GM12874 (cell line): ENCODE results near the gene CDCP1.

Experiments used
- TF ChIP-seq, protein P1 (sequence below): IDR thresholded peaks from 2 replicates; pipeline ENCODE4 v1.5.1; 2011; ENCODE audit warnings: low read depth, mild to moderate bottlenecking, control low read depth, low read length, moderate library complexity; ENCODE audit not compliant: insufficient read depth

The CDCP1 gene

DNA sequence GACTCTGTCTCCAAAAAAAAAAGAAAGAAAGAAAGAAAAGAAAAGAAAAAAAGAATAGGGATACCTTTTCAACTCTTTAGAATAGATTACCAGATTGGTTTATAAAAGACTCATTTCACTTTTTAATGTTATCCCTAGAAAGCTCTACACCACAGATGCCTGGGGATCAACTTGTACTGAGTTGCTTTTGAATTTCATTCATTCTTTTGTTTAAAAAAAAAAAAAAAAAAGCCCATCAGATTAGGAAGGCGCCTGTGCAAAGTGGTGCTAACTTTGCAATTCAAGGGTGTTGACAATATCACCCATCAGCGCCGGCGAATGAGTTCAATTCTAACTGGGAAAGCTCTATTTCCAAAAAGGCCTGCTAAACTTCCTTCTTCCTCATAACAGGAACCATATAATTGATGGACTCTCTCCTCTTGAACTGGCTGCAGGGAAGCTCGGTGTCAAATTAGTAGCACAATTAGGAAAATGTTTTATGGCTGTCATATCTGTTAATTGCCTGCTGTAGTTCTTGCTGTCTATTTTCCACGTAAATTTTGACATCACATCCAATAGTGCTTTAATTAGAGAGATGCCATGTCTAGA, 48.8 kb downstream of the CDCP1 start:
- TF ChIP-seq, protein P1, sequence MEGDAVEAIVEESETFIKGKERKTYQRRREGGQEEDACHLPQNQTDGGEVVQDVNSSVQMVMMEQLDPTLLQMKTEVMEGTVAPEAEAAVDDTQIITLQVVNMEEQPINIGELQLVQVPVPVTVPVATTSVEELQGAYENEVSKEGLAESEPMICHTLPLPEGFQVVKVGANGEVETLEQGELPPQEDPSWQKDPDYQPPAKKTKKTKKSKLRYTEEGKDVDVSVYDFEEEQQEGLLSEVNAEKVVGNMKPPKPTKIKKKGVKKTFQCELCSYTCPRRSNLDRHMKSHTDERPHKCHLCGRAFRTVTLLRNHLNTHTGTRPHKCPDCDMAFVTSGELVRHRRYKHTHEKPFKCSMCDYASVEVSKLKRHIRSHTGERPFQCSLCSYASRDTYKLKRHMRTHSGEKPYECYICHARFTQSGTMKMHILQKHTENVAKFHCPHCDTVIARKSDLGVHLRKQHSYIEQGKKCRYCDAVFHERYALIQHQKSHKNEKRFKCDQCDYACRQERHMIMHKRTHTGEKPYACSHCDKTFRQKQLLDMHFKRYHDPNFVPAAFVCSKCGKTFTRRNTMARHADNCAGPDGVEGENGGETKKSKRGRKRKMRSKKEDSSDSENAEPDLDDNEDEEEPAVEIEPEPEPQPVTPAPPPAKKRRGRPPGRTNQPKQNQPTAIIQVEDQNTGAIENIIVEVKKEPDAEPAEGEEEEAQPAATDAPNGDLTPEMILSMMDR: no peak

DNA sequence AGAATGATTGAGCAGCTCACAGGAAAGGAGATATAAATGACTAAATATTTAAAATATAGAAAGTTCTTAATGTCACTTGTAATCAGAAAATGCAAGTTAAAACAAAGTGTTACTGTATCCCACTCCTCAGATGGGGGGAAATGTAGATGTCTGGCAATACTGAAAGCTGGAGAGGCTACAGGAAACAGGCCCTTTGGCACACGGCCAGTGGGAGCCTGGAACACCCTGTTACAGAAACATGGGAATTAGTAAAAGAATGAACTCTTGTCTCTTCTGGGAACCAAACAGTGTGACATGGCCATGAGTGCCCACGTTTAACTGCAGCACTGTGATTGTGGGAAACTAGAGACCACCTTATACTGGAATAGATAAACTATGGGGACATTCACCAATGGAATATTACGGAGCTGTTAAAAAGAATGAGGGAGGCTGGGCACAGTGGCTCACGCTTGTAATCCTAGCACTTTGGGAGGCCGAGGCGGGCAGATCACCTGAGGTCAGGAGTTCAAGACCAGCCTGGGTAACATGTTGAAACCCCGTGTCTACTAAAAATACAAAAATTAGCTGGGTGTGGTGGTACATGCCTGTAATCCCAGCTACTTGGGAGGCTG, 50.2 kb downstream of the CDCP1 start:
- TF ChIP-seq, protein P1: no peak

DNA sequence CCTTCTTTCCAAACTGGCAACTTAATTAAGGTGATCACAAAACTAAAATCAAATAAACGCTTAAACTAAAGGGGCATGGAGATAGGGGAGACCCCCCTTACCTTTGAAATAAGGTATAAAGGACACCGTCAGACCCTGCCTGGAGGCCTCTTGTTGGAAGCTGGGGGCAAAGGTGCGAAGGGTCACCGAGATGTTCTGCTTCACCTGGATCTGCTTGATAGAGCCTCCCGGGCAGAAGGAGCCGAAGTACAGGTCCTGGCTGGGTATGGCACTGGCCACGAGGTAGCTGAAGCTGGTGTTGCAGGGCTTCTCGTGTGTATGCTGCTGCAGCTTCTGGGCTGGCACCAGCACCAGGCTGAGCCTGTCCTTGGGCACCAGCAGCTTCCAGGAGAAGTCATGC, 53.0 kb downstream of the CDCP1 start:
- TF ChIP-seq, protein P1: no peak

DNA sequence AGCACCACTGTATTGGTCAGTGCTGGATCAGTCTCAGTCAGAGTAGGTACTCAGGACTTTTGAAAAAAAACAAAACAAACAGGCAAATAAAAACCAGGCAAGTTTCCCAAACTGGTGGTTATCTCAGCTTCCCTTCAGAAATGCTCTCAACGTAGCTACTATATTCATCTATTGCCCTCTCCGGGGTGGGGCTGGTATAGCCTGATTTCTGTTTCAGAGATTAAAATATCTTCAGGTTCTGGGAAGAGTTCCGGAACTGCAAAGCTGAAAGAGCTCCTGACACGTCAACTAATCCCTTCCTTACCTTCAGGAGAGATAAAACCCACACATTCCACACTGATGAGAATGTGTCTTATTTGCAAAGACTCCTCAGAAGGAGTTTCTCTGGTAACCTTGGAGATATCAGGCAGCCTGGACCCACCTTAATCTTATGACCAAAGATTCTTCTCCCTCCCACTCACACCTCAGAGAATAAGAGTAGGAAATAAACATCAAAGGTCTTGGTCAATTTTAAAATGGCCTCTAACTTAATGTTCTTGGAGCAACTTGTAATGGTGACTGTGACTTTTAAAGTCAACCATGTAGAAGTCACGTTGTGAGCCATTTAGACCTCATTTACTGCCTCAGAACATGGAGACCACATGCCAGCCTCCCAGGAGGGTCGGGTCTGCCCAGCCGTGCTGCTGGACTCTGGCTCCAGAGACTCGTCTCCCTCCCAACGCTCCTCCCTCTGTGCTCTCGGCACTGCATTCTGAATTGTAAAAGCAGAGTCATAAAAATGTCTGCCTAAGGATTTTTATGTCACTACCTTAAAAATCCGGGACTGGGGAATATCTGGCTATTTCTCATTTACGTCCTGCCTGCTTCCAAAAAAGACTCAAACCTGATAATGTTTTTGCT, 53.8 kb downstream of the CDCP1 start:
- TF ChIP-seq, protein P1: no peak

DNA sequence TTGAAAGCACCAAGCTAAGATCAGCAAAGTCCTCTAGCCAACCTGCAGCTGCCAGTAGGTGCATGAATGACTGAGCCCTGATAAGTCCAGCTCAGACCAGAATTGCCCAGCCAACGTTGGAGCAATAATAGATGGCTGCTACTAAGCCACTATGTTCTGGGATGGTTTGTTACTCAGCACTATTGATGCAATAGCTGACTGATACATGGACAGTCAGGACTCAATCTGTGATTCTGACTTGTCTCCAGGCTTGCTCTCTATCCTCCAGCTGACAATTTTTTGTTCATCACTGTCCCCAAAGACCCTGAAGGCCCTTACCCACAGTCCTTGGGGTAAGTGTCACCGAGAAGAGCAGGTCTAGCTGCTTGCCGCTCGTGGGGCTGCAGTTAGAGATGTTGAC, 55.3 kb downstream of the CDCP1 start:
- TF ChIP-seq, protein P1: no peak

DNA sequence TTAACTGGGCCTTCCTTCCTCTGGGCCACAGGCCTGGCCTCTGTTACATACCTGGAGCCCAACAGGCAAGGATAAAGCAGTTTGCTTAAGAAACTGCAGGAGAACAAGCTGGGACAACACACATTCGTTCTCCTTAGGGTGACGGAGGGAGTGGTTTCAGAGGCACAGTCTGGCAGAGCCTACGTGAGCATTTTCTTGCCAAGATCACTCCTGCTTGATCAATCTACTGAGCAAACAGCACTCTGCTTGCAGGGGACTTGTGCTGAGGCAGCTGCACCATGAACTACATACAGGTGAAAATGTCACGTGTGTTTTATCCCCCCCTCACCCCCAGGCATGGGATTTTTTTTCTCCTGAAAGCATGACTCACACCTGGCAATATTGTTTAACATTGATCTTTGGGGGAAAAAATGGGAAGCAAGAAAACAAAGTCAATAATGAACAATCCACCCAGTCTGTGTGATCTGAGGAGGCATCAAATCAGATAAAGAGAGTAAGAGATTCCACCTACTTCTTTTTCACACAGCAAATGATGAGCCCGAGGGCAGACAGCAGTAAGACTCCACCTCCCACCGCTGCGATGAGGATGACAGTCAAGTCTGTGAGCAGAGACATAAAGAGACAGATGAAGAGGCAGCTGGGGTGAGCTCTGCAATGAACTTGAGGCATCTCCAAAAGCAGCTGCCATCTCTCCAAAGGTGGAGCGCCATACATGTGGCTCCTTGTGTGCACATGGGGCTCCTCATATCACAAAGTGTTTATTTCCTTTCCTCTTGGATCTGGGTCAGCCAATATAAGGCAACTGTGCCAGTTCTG, 57.4 kb downstream of the CDCP1 start:
- TF ChIP-seq, protein P1: no peak

DNA sequence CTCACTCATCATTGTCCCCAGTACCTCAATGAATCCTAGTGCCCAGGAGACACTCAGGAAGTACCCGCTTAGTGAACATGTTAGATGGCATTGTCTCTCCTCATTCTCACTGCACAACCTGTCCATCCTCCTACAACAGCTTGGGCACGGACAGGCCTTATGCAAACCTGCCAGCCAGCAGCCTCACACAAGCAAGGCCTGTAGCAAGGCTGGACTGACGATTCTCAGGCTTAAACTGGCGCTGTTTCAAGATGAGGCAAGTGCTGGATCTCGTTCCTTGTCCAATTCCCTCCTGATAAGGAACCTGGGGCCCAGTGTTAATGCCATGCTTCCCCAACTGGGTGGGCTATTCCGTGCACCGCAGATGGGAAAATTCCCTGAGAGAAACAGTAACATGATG, 59.0 kb downstream of the CDCP1 start:
- TF ChIP-seq, protein P1: no peak
